H1 (cell line): ENCODE data around the gene VTN. TPM values are rescaled to one million over a fixed set of nuclear protein-coding genes. Genes with fewer than 3 reads are reported as not detected.

Source experiments
- BCL11A ChIP-seq, 2 experiments: IDR thresholded peaks; one replicate each; pipeline ENCODE4 v1.6.1; 2011; ENCODE audit warnings: low read depth in 2 of 2, low read length in 2 of 2, mild to moderate bottlenecking in 2 of 2
- CREB1 ChIP-seq: IDR thresholded peaks from 2 replicates; pipeline ENCODE4 v1.6.1; 2012; ENCODE audit warnings: inconsistent platforms
- GTF2F1 ChIP-seq: IDR thresholded peaks from 2 replicates; pipeline ENCODE4 v1.6.1; 2012; ENCODE audit warnings: low read depth, low read length, improper control_type of control experiment, borderline replicate concordance
- KDM5A ChIP-seq: fragments of 200-600 bp; IDR thresholded peaks from 2 replicates; pipeline ENCODE4 v1.7.1; 2012; ENCODE audit warnings: mild to moderate bottlenecking, low read length, inconsistent platforms, mixed read lengths
- polyA plus RNA-seq, 7 experiments: library from polyadenylated mRNA; depleted of rRNA in 3 of 7; stranded (reverse) in 5 of 7; unstranded in 2 of 7; fragments of >200 nt in 5 of 7; fragments of 200-250 nt in 2 of 7; gene quantifications; 1 replicate in 5 of 7; 2 replicates in 1 of 7; 4 replicates in 1 of 7; pipeline versions ENCODE4 v1.2.1 to v1.2.3, GENCODE V29; 2011 to 2013; ENCODE audit warnings: missing spikeins in 2 of 7, mixed read lengths in 2 of 7
- total RNA-seq: library from RNA; stranded (reverse); fragmentation: NEBNext Ultra II Directional; extraction: Animal tissue kit (Norgen Biotek cat#: 25700); gene quantifications from 2 replicates; pipeline ENCODE4 v1.2.1, GENCODE V29; 2021
- TF ChIP-seq, protein P1 (sequence below): fragments of 300-600 bp; sonication (generic); IDR thresholded peaks from 2 replicates; pipeline ENCODE4 v1.7.1; 2012; ENCODE audit warnings: low read length, moderate library complexity, mild to moderate bottlenecking, inconsistent platforms; ENCODE audit not compliant: insufficient replicate concordance
- TF ChIP-seq, protein P2 (sequence below), 3 experiments: IDR thresholded peaks; 1 replicate in 2 of 3; 2 replicates in 1 of 3; pipeline versions ENCODE4 v1.5.1 to v1.6.1; 2011; ENCODE audit warnings: low read length in 3 of 3, mild to moderate bottlenecking in 3 of 3, inconsistent platforms in 2 of 3, low read depth in 1 of 3, moderate library complexity in 1 of 3; ENCODE audit not compliant: insufficient read depth in 1 of 3; ENCODE audit errors: control extremely low read depth in 1 of 3

Gene VTN
- total and polyA plus RNA-seq, 2 of the 8 experiments (the other 6 are each of a cell fraction or from before 2014, with no cell fraction given) = 0.18 TPM; not detected in 1

DNA sequence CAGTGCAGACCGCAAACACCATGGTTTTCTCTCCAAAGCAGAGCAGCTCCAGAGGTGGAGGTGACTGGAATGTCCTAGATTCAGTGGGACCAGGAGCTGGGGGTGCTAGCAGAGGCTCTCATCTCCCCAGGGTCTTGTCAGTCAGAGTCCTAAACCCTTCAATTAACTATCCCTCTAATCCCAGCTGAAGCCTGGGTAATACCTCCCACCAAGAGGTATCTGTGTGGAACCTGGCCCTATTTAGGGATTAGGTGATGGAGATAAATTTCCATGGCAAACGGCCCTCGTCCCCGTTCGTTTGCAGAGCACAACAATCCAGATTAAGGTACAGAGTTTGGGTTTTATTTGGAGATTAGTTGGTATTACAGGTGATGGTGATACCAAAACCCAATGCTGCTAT, 6.9 kb downstream of the VTN start (continued):
- TF ChIP-seq, protein P1, sequence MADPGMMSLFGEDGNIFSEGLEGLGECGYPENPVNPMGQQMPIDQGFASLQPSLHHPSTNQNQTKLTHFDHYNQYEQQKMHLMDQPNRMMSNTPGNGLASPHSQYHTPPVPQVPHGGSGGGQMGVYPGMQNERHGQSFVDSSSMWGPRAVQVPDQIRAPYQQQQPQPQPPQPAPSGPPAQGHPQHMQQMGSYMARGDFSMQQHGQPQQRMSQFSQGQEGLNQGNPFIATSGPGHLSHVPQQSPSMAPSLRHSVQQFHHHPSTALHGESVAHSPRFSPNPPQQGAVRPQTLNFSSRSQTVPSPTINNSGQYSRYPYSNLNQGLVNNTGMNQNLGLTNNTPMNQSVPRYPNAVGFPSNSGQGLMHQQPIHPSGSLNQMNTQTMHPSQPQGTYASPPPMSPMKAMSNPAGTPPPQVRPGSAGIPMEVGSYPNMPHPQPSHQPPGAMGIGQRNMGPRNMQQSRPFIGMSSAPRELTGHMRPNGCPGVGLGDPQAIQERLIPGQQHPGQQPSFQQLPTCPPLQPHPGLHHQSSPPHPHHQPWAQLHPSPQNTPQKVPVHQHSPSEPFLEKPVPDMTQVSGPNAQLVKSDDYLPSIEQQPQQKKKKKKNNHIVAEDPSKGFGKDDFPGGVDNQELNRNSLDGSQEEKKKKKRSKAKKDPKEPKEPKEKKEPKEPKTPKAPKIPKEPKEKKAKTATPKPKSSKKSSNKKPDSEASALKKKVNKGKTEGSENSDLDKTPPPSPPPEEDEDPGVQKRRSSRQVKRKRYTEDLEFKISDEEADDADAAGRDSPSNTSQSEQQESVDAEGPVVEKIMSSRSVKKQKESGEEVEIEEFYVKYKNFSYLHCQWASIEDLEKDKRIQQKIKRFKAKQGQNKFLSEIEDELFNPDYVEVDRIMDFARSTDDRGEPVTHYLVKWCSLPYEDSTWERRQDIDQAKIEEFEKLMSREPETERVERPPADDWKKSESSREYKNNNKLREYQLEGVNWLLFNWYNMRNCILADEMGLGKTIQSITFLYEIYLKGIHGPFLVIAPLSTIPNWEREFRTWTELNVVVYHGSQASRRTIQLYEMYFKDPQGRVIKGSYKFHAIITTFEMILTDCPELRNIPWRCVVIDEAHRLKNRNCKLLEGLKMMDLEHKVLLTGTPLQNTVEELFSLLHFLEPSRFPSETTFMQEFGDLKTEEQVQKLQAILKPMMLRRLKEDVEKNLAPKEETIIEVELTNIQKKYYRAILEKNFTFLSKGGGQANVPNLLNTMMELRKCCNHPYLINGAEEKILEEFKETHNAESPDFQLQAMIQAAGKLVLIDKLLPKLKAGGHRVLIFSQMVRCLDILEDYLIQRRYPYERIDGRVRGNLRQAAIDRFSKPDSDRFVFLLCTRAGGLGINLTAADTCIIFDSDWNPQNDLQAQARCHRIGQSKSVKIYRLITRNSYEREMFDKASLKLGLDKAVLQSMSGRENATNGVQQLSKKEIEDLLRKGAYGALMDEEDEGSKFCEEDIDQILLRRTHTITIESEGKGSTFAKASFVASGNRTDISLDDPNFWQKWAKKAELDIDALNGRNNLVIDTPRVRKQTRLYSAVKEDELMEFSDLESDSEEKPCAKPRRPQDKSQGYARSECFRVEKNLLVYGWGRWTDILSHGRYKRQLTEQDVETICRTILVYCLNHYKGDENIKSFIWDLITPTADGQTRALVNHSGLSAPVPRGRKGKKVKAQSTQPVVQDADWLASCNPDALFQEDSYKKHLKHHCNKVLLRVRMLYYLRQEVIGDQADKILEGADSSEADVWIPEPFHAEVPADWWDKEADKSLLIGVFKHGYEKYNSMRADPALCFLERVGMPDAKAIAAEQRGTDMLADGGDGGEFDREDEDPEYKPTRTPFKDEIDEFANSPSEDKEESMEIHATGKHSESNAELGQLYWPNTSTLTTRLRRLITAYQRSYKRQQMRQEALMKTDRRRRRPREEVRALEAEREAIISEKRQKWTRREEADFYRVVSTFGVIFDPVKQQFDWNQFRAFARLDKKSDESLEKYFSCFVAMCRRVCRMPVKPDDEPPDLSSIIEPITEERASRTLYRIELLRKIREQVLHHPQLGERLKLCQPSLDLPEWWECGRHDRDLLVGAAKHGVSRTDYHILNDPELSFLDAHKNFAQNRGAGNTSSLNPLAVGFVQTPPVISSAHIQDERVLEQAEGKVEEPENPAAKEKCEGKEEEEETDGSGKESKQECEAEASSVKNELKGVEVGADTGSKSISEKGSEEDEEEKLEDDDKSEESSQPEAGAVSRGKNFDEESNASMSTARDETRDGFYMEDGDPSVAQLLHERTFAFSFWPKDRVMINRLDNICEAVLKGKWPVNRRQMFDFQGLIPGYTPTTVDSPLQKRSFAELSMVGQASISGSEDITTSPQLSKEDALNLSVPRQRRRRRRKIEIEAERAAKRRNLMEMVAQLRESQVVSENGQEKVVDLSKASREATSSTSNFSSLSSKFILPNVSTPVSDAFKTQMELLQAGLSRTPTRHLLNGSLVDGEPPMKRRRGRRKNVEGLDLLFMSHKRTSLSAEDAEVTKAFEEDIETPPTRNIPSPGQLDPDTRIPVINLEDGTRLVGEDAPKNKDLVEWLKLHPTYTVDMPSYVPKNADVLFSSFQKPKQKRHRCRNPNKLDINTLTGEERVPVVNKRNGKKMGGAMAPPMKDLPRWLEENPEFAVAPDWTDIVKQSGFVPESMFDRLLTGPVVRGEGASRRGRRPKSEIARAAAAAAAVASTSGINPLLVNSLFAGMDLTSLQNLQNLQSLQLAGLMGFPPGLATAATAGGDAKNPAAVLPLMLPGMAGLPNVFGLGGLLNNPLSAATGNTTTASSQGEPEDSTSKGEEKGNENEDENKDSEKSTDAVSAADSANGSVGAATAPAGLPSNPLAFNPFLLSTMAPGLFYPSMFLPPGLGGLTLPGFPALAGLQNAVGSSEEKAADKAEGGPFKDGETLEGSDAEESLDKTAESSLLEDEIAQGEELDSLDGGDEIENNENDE = no peak
- TF ChIP-seq KDM5A = no peak
- no peak for TF ChIP-seq GTF2F1
- no peak for TF ChIP-seq BCL11A (IDR thresholded peaks at IDR 0.05; ENCODE audit: low read depth in 2 of 2, low read length in 2 of 2)
- TF ChIP-seq, protein P2, sequence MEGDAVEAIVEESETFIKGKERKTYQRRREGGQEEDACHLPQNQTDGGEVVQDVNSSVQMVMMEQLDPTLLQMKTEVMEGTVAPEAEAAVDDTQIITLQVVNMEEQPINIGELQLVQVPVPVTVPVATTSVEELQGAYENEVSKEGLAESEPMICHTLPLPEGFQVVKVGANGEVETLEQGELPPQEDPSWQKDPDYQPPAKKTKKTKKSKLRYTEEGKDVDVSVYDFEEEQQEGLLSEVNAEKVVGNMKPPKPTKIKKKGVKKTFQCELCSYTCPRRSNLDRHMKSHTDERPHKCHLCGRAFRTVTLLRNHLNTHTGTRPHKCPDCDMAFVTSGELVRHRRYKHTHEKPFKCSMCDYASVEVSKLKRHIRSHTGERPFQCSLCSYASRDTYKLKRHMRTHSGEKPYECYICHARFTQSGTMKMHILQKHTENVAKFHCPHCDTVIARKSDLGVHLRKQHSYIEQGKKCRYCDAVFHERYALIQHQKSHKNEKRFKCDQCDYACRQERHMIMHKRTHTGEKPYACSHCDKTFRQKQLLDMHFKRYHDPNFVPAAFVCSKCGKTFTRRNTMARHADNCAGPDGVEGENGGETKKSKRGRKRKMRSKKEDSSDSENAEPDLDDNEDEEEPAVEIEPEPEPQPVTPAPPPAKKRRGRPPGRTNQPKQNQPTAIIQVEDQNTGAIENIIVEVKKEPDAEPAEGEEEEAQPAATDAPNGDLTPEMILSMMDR (IDR thresholded peaks at IDR 0.05; ENCODE audit: control extremely low read depth in 1 of 3, insufficient read depth in 1 of 3, low read depth in 1 of 3, low read length in 3 of 3) = no peak
- no peak for TF ChIP-seq CREB1
